GM12892 (cell line): ENCODE data around the gene INSL3.

Experiments used
- POLR2A ChIP-seq: IDR thresholded peaks from 2 replicates; pipeline ENCODE4 v1.6.1; 2011; ENCODE audit warnings: low read depth, low read length, control low read depth
- TAF1 ChIP-seq: IDR thresholded peaks from 2 replicates; pipeline ENCODE4 v1.6.1; 2011; ENCODE audit warnings: low read depth, mild to moderate bottlenecking, control low read depth, low read length, borderline replicate concordance

GRCh38 chr19:17770613-17771012 is 50.7 kb downstream of the INSL3 start:
- TF ChIP-seq POLR2A = no peak
- TF ChIP-seq TAF1 = no peak
